ENCODE results near the gene PRRG1.
"Not testable (repeated sequence)": the region's sequence is repeated elsewhere in the genome, so short reads cannot be mapped to it uniquely, and the experiment has no call there.

The PRRG1 gene

GRCh38 chrX:37468124-37468739, 119.1 kb downstream of the PRRG1 start:
- DNase-seq = no peak

DNA sequence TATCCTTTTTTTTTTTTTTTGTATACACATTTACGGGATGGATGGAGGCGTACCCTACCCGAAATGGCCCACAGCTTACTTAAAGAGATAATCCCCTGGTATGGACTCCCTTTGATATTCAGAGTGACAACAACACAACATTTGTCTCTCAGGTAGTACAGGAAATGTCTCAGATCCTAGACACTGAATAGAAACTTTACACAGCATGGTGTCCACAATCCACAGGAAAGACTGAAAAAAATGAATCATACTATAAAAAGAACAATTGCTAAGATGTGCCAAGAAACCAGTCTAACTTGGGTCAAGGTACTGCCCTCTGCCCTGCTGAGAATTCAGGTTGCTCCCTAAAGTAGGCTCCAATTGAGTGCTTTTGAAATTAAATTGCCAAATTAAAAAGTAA, 121.5 kb downstream of the PRRG1 start:
- no peak for DNase-seq

GRCh38 chrX:37472836-37473235, 123.7 kb downstream of the PRRG1 start:
- DNase-seq = no peak

- no peak for DNase-seq
Measured at GRCh38 chrX:37474478-37474877, 125.3 kb downstream of the PRRG1 start.

DNA sequence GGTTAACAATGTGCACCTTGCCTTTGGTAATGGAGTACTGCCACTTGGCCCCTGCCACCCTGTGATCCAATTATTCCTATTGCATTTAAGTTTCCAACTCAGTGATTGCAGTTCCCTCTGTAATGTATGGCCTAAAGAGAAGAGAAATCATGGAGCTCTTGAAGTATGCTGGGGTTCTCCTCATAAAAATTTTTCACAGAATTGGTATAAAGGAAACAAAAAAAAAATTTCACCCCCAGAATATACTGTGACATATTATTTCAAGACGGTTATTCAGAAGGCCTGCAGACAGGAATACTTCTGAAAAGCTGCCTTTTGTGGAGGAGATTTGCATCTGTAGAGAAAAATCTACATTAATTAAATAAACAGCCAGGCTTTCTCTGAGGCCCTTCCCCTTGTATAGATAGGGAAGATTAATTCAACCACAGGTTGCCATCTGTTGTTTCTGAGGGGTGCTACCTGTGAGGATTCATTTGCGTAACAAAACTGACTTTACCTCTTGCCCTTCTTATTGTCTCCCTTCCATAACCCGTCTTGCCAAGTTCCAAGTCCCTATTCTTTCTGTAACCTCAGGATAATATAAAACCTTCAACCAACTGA, 127.5 kb downstream of the PRRG1 start:
- no peak for DNase-seq

GRCh38 chrX:37484335-37484734, 135.2 kb downstream of the PRRG1 start:
- DNase-seq = not testable (repeated sequence)

DNA sequence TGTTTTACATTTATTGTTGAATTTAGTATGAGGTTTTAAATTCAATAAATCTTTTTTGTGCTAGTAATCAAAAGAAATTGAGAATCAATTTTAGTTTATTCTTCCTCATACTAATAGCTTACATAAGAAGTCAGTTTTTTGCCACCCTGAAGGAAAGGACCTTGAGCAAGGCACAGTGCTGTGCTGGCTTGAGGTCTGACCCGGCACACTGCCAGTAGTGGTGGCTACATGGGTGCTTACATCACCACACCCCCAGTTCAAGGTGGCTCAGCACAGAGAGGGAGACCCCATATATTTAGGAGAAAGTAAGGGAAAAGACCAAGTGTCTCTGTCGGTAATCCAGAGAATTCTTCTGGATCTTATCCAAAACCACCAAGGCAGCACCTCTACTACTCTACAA, 136.3 kb downstream of the PRRG1 start:
- no peak for DNase-seq

- DNase-seq = no peak
Measured at GRCh38 chrX:37487271-37487670, 138.1 kb downstream of the PRRG1 start.

DNA sequence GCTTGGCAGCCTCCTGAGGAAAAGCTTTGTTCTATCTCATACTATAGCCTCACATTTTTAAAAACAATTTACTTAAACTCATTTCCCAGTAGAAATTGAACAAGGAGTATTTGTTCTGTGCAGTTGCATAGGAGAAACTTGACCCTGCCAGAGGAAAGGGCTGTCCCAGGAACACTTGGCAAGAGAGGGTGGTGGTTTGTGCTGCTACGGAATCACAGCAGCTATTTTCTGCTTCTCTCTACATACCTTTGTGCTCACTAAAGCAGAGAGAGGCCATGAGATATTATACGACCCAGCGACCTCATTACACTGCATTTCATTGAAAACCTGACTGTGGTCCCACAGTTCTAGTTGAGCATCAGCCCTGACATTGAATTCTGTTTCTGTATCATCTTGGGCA, 139.2 kb downstream of the PRRG1 start:
- DNase-seq = no peak

- DNase-seq = no peak
Measured at GRCh38 chrX:37491686-37492085, 142.5 kb downstream of the PRRG1 start.

- not testable (repeated sequence) for DNase-seq
Measured at GRCh38 chrX:37495760-37496159, 146.6 kb downstream of the PRRG1 start.

GRCh38 chrX:37497126-37497525, 148.0 kb downstream of the PRRG1 start:
- DNase-seq = not testable (repeated sequence)

- not testable (repeated sequence) for DNase-seq
Measured at GRCh38 chrX:37498323-37498722, 149.2 kb downstream of the PRRG1 start.

GRCh38 chrX:37499649-37500048, 150.5 kb downstream of the PRRG1 start:
- not testable (repeated sequence) for DNase-seq

- DNase-seq = no peak
Measured at GRCh38 chrX:37504991-37505390, 155.8 kb downstream of the PRRG1 start.

Data from anterior cingulate cortex (tissue), 58 donors.